IPS DF 19.7 (cell line): ENCODE measurements around the gene CFAP57.

Experiments
- DNase-seq: peaks from one replicate; pipeline ENCODE4 v3.0.0-alpha.2; 2013; ENCODE audit warnings: low read depth, low spot score

CFAP57 gene

DNA sequence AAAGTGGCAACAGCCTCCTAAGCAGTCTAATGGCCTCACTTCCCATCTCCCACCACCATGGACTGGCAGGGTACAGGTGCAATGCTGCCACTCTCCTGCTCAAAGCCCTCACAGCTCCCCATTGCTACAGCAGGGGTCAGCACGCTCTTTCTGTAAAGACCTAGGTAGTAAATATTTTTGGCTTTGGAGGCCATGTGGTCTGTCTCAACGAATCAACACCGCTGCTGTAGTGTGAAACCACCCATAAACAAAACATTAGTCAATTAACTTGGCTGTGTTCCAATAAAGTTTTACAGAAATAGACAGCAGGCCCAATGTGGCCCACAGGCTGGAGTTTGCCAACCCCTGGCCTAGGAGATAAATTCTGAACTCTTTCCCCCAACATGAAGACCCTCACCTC is 53.0 kb downstream of the CFAP57 start:
- DNase-seq: no peak

DNA sequence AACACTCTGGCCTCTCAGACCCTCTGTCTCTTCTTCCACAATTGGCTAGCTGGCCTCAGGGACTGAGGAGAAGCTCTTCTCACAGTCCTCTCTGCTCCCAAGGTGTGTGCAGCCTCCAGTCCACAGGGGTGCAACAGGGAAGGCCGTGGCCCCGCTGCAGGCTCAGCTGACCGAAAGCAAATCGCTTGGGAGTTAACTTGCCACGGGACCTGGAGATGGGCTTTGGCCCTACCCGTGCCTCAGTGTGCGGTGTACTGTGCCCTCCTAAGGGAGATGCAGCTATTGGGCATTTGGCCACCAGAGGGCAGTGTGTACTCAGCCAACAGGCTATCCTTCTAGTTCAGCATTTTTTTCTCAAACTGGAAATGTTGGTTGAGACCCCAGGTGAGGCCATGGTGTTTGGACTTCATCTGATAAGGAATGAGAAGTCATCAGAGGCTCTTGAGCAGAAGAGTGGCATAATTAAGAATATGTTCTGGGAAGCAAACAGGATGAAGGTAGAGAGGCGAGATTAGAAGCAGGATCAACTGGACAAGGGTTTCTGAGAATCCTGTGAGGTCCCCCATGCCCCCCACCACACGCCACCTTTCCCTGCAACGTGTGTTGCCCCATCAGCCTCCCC is 55.1 kb downstream of the CFAP57 start:
- DNase-seq: peak; percentile 75

DNA sequence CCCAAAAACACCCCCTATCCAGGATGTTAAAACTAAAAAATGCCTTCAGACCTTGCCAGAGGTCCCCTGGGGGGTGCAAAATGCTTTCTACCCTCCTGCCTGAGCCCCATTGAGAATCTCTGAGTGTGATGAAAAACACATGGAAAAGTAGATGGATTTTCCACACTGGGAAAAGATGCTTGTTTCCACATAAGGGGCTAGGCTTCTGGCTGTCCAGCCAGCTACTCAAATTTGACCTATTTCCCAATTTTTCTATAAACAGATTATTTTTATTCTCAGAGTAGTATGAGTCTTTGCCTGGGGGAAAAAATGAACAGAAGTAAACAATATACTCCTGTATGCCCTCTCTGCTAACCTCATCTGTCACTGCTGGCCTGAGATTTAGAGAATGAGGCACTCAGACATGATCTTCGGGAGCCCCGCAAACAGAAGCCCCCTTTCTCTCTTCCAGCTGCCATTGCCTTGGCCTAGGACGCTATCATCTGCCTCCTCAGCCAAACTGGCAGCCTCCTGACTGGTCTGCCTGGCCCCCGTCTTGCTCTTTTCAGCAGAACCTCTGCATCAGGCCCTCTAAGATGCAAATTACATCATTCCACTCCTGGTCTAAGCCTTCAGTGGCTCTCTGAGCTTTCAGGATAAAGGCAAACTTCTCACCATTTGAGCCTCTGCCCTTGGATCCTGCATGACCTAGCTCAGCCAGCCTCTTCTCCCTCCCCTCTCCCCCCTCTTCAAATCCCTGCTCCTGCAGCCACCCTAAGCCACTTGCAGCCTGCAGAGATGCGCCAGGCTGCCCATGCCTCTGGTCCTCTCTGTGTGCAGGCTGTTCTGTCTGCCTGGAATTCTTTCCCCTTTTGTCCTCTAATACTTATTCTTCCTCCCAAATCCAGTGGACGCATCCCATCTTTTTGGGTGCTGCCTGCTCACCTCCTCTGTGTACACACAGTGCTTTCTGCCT is 58.0 kb downstream of the CFAP57 start:
- no peak for DNase-seq

- no peak for DNase-seq
Measured at GRCh38 chr1:43232074-43232473, 59.9 kb downstream of the CFAP57 start.

- DNase-seq: no peak
Measured at GRCh38 chr1:43232482-43232881, 60.4 kb downstream of the CFAP57 start.

GRCh38 chr1:43233631-43234030 is 61.5 kb downstream of the CFAP57 start:
- DNase-seq: no peak

DNA sequence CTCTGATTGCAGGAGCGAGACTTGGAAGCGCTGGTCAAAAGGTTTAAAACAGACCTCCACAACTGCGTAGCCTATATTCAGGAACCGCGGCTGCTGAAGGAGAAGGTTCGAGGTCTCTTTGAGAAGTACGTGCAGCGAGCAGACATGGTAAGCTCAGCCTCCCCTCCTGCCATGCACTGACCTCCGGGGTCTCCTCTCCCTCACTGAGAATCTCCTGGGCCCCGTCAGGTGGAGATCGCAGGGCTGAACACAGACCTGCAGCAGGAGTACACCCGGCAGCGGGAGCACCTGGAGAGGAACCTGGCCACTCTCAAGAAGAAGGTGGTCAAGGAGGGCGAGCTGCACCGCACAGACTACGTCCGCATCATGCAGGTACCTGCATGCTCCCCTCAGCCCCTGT is 62.1 kb downstream of the CFAP57 start:
- no peak for DNase-seq

DNA sequence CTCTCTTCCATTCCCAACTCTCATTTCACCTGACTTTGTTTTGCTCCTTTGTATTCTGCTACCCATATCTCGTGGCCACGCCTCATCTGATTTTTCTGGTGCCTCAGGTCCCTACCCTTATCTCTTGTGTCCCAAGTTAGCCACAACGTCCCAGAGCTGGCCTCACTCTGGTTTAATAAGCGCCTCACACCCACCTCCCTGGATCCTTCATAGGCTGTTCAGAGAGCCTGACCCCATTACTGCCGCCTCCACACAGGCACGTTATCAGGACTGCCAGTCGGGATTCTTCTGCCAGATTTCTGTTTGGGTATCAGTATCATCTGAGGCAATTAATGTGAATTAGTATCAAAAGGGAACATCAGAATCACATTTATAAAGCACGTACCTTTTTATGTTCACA is 62.9 kb downstream of the CFAP57 start:
- DNase-seq: no peak

- DNase-seq: no peak
Measured at GRCh38 chr1:43235451-43236121, 63.5 kb downstream of the CFAP57 start.

- no peak for DNase-seq
Measured at GRCh38 chr1:43237121-43237520, 65.0 kb downstream of the CFAP57 start.

DNA sequence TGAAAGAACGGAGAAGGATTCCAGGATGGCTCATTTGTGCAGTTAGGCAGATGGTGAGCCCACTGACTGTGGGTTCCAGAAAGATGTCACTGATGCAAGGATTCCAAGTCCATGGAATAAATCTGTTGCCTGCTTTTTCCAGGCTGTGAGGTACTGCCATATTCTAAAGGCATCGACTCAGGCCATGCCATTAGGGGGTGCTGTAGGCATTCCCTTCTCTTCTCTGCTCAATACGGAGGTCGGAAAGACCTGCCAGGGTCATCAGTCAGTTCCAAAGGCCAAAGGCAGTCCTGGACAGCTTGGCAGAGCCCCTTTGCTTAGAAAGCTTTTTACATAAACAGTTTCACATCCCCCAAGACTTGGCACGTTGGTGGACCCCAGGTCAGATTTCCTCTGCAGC is 66.0 kb downstream of the CFAP57 start:
- DNase-seq: peak; percentile 47

GRCh38 chr1:43238991-43239469 is 66.9 kb downstream of the CFAP57 start:
- no peak for DNase-seq

DNA sequence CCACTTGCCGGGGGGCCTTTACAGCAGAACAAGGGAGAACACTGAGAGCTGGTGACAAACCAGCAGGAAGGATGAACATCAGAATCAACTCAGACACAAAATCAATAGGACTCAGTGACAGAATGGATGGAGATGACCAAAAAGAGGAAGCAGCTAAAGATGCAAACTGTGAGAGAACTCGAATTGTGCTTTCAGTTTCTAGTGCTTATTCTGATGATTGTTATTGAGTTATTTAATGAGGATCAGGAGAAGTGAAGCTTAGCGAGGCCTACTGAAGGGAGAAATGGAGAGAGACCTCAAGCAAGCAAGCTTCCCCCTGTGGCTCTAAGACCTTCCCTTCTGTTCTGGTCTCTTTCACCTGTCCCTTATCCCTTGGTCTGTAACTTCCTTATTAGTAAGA is 67.4 kb downstream of the CFAP57 start:
- no peak for DNase-seq

- no peak for DNase-seq
Measured at GRCh38 chr1:43241413-43241836, 69.3 kb downstream of the CFAP57 start.

GRCh38 chr1:43243299-43243698 is 71.2 kb downstream of the CFAP57 start:
- DNase-seq: no peak

DNA sequence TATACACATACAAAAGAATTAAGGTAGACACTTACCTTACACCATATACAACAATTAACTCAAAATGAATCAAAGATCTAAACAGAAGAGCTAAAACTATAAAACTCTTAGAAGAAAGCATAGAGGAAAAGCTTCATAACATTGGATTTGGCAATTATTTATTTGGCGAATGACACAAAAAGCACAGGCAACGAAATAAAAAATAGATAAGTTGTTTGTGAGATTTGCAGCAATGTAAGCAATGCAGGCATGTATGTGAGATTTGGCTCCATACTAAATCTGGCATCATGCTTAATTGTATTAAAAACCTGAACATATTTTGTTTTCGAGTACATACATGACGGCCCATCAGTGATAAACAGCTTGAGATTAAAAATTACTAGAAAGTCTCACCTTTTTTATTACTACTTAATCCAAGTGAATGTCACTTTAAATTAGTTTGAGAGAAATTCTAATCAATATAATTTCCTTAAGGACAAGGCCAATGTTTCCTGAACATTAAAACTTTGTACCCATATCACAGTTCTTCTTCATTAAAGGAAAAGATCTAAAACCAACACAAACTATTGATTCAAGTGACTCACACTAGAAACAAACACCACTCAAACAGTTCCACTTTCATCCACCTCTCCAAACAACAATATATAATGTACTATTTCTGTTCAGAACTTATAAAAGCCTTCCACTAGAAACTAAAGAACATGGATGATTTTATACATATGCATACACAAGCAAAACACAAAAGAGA is 74.5 kb downstream of the CFAP57 start:
- DNase-seq: no peak

DNA sequence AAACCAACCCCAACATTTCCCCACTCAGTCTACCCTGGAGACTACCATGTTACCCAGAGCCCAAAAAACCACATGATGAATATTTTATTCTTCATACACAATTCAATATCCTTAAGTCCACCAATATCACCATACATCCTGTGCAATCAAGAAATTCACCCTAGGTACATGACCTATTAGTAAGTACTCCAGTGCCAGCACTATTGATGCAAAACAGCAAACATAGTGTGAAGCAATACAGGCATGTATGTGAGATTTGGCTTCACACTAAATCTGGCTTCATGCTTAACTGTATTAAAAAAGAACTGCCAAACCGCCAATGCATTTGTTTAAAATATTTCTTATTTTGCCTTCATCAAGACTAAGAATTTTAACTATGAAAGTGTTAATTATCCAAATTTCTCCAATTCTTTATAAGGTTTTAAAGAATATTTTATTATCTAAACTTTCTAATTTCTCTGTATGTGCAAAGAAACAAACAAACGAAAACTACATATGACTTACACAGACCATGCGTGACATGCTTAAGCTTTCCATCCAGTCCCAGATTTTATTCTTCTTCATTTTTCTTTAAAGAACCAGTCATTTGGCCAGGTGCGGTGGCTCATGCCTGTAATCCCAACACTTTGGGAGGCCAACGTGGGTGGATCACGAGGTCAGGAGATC is 75.3 kb downstream of the CFAP57 start:
- DNase-seq: no peak

GRCh38 chr1:43250351-43250761 is 78.2 kb downstream of the CFAP57 start:
- no peak for DNase-seq

DNA sequence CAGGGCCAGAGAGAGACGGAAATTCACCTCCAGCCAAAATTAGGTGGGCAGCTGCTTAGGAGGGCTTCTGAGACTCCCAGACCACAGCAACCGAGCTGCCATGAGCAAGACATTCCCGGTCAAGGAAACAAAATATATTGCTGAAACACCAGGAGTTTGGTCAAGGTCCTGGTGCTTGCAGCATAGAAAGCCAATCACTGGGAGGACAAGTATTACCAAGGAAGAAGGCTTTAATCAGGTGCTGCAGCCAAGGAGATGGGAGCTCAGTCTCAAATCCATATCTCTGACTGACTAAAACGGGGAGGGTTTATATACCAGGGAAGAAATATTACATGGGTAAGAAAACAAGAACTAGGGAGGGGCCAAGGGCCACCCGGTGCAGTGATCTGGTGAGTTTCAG is 78.9 kb downstream of the CFAP57 start:
- DNase-seq: no peak

GRCh38 chr1:43252225-43252624 is 80.1 kb downstream of the CFAP57 start:
- DNase-seq: no peak

- DNase-seq: no peak
Measured at GRCh38 chr1:43253173-43253572, 81.0 kb downstream of the CFAP57 start.
